ENCODE measurements around the gene PHACTR1. TPM values are rescaled to one million over a fixed set of nuclear protein-coding genes. Genes with fewer than 3 reads are reported as not detected.

PHACTR1 gene
- total and polyA plus RNA-seq, 8 donors = 1.4 to 12.4 (median 9.3) TPM

- ATAC-seq (no peak), DNase-seq (no peak), FAIRE-seq (no peak)
- Histone ChIP-seq H3K27me3 (no peaks in the 10 kb centered on the region), H3K36me3 (no peaks in the 10 kb centered on the region), H3K27ac (no peak overlapping the region), H3K4me3 (no peak overlapping the region), H3K9me3 (no peaks in the 10 kb centered on the region), H3K4me1 (no peaks in the 10 kb centered on the region)
- TF ChIP-seq CTCF (IDR thresholded peaks at IDR 0.05) = no peak
- intact Hi-C loops (cut with DNase I) = no loop called here
Observed at GRCh38 chr6:12951415-12951814, 234.8 kb downstream of the PHACTR1 start.

- DNase-seq (no peak), FAIRE-seq (no peak), ATAC-seq (no peak)
- Histone ChIP-seq H3K4me1 (no peaks in the 10 kb centered on the region), H3K27me3 (no peaks in the 10 kb centered on the region), H3K27ac (no peak overlapping the region), H3K36me3 (no peaks in the 10 kb centered on the region), H3K4me3 (no peak overlapping the region), H3K9me3 (no peaks in the 10 kb centered on the region)
- TF ChIP-seq CTCF (IDR thresholded peaks at IDR 0.05) = no peak
- intact Hi-C loops (cut with DNase I) = no loop called here
- WGBS, 2 donors = 55 to 61% methylated on average over 4 of the region's 4 CpGs
Observed at GRCh38 chr6:12952318-12952717, 235.8 kb downstream of the PHACTR1 start.

- Histone ChIP-seq H3K4me1 (no peaks in the 10 kb centered on the region), H3K27me3 (no peaks in the 10 kb centered on the region), H3K4me3 (no peak overlapping the region), H3K9me3 (no peaks in the 10 kb centered on the region), H3K36me3 (no peaks in the 10 kb centered on the region), H3K27ac (no peak overlapping the region)
- 88 to 90% methylated on average over 5 of the region's 5 CpGs for WGBS, 2 donors
- DNase-seq = no peak
- ATAC-seq = no peak
- intact Hi-C loops (cut with DNase I) = no loop called here
- no peak for TF ChIP-seq CTCF (IDR thresholded peaks at IDR 0.05)
- FAIRE-seq = no peak
Observed at GRCh38 chr6:12955956-12956355, 239.4 kb downstream of the PHACTR1 start.

GRCh38 chr6:12956991-12957320, 240.4 kb downstream of the PHACTR1 start:
- intact Hi-C loops (cut with DNase I) = no loop called here
- no peaks in the 10 kb centered on the region for H3K27me3 ChIP-seq
- DNase-seq (no peak), FAIRE-seq (no peak), ATAC-seq (no peak)
- 2 to 4% methylated on average over 6 of the region's 6 CpGs for WGBS, 2 donors
- TF ChIP-seq CTCF (IDR thresholded peaks at IDR 0.05) = no peak
- no peaks in the 10 kb centered on the region for H3K9me3 ChIP-seq
- peak overlapping the region; percentile 22 to 76 (median 60) for H3K4me3 ChIP-seq
- H3K36me3 ChIP-seq = no peaks in the 10 kb centered on the region
- H3K4me1 ChIP-seq = peaks cover 0 to under 1% (median 0%) of the 10 kb centered on the region in 3 donors
- peak overlapping the region in 2 of 4 donors; percentile 65 to 79 for H3K27ac ChIP-seq

- WGBS, 2 donors = 1% methylated on average over 24 of the region's 24 CpGs
- DNase-seq (peak; percentile 64 to 82 (median 78)), FAIRE-seq (no peak), ATAC-seq (peak; percentile 81 to 92 (median 89))
- Histone ChIP-seq H3K27me3 (no peaks in the 10 kb centered on the region), H3K9me3 (no peaks in the 10 kb centered on the region), H3K36me3 (no peaks in the 10 kb centered on the region), H3K27ac (peak overlapping the region; percentile 8 to 79 (median 66)), H3K4me1 (peaks cover 0 to 5% (median 3%) of the 10 kb centered on the region in 3 donors), H3K4me3 (peak overlapping the region; percentile 22 to 76 (median 60))
- intact Hi-C loops (cut with DNase I) = no loop called here
- TF ChIP-seq CTCF (IDR thresholded peaks at IDR 0.05) = no peak
Observed at GRCh38 chr6:12957321-12958051, 240.9 kb downstream of the PHACTR1 start.

Data from pancreas (tissue), 10 donors.